Stimulated activated CD4-positive, alpha-beta T cell treated with anti-CD3 and anti-CD28 coated beads, Interleukin-1b, Interleukin-23, amount 100 ng/mL, for 4 hours (primary cell): Measurements from ENCODE around the gene LNX2.

ENCODE experiments used
- DNase-seq, 2 donors: peaks; one replicate each; pipeline ENCODE4 v3.0.0-alpha.2; 2020; ENCODE audit warnings: low read depth in 2 of 2

The LNX2 gene

DNA sequence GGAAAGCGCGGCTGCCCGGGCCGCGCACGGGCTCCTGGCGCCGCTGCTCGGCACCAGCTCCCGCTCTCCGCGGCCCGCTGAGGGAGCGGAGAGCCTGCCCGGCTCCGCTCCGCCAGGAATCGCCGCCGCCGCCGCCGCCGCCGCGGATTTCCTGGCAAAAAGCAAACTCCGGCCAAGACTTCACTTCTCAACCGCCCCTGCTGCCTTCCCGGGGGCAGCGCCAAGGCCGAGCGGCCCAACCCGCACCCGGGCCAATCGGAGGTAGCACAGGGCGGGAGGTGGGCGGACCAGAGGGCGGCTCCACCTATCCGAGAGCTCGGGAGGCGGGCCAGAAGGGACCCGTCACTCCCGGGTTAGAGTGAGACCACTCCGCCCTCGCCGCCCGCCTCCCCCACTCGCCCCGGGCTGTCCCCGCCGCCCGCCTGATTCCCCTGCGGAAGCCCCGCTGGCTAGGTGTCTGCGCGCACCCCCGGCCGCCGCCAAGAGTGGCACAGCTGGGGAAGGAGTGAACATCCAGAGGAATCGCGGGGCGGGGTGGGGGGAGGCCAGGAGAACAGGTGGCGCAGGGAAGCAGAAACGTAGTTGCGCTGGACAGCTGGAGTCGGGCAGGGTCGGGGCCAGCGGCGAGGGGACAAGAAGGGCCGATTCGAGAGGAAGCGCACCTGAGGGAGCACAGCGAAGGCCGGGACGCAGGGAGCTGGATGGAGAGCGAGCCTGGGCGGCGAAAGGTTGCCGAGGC lies at the start of gene LNX2:
LNX2 (minus strand) TSS at position 153 of the 739 bp plus-strand sequence. CDS start 38,826 bp downstream, outside the sequence.
- DNase-seq: peak; percentile 94 to 96

DNA sequence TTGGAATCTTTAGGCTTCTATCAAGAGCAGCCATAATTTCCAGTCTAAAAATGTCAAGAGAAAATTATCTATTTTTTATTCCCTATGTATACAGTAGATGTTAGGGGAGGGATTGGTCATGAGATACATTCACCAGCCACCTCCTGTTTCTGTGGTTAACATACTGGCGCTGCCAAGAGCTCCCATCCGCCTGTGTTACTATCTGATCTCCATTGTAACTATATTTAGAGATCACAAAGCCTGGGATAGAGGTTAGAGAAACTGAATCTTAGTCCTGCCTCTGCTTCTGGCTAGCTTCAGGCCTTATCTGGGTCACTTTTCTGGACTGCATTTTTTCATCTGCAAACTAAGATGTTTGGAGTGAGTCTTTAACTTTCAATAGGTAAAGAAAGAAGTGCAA lies 47.6 kb upstream of the LNX2 start:
- DNase-seq: no peak

DNA sequence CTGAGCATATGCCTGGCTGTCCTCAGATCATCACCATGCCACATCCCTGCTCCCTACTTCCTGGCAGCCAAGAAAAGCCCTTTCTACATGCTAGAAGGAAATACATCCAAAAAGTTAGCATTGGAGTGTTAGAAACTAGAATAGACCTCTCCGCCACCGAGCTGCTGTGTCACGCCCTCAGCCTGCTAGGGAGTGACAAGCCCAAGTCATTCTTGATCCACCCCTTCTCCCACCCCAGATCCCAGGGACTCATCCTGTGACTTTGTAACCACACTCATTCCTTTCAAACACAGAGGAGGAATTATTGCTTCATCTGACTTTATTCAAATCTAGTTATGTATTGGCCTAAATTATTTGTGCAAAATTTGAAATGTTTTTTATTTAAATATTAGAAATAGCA lies 46.6 kb upstream of the LNX2 start:
- DNase-seq: no peak

DNA sequence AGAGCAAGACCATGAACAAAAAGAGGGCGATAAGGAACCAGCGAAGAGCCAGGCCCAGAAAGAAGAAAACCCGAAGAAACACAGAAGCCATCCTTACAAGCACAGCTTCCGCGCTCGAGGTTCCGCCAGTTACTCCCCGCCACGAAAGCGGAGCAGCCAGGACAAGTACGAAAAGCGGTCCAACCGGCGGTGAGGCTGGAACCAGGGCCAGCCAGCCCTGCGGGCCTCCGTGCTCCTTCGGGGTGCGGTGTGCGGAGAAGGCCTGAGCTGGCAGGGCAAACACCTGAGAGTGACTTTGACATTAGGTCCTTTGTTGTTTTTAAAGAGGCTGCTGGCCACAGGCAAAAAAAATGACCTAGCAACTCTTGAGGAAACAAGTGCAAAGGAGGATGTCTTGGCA lies 45.4 kb upstream of the LNX2 start:
- no peak for DNase-seq

DNA sequence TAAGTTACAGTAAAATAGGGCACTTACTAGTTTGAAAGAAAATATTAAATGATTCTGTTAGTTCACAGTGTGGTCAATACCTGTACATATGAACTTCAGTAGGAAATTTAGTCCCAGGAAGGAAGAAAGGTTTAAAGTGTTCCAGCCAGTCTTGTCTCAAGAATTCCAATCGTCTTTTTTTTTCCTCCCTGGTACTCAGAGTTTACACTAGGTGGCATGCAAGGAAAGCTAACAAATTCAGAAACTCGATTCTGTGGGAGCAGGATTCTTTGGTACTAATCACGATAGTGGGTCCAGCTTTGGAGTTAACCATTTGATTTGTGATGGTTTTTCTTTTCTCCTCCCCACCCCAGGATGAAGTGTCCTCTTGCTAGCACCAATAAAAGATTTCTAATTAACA lies 45.0 kb upstream of the LNX2 start:
- no peak for DNase-seq

DNA sequence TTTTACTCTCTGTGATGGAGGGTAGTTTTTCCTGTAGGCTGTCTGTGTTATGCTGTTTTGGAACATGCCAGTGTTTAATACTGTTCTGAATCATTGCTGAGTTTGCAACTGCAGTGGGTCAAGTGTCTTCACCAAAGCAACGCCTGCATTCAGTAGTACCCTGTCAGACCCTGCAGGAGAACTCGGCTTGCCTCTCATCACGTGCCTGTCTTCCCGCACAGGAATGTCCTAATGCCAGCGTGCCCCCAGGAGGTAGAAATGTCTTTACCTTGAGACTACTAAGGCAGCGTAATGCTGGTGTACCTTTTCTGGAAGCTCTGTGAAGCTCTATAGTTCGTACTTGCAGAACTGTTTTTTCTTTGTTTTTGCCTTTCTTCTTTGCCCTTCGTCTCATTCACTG lies 43.6 kb upstream of the LNX2 start:
- DNase-seq: no peak

DNA sequence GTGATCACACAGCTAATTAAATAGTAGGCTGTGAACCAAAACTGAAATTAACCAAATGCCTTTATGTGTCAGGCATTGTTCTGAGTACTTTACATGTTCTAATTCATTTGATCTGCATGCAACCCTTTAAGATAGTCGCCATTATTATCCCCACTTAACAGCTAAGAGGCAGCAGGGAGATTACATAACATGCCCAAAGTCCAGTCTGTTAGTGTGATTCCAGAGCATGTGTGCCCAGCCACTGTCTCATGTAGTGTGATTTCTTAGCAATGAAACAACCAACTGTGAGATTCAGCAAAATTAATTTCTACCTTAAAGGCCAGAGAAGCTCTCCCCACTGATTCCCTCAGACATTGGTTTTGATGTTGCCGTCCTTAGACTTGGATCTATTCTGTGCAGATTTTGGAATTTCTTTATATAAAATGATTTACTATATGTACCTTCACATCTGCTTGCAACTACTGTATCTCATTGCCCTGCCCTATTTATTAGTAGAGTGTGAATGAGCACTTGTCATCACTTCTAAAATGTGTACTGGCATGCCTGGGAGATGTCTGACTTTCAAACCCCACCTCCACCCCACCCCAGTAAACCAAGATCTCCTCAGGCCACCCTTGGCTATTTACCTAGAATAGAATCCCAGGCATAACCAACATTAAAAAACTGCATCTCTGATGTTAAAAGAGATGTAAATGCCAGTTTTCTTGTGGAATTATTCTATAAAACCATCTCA lies 42.6 kb upstream of the LNX2 start:
- DNase-seq: no peak

DNA sequence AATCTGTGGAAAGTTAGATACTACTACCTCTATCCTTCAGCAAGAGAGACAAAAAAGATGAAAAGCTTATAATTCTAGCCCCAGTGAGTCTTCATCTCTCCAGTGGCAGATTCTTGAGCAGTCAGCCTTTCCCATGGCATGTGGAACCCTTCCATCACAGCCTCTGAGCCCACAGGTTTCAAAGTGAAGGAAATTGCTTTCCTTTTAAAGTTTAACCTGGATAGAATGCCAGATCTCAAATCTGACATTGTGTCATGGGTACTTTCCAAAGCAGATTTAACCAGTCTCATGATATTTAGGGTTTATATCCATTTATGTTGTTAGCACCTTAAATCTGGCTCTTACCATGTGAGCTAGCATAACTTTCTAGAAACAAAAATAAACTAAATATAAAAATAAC lies 40.7 kb upstream of the LNX2 start:
- DNase-seq: no peak

DNA sequence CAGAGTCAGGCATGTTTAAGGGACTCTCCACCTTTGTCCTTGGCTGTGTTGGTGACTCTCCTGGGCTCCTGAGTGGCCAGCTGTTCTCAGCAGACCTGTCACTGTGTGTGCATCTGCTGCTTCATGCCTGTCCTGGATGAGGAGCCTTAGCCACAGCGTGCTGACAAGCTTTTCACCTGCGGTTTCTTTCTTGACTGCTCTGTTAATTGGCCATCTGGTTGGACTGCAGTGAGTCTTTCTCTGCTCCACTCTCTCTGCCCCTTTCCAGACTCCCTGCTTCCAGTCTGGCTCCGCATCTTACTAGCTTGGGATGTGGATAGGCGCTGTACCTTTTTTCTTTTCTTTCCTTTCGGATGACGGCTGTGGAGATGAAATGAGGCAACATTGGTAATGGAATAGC lies 40.2 kb upstream of the LNX2 start:
- no peak for DNase-seq

DNA sequence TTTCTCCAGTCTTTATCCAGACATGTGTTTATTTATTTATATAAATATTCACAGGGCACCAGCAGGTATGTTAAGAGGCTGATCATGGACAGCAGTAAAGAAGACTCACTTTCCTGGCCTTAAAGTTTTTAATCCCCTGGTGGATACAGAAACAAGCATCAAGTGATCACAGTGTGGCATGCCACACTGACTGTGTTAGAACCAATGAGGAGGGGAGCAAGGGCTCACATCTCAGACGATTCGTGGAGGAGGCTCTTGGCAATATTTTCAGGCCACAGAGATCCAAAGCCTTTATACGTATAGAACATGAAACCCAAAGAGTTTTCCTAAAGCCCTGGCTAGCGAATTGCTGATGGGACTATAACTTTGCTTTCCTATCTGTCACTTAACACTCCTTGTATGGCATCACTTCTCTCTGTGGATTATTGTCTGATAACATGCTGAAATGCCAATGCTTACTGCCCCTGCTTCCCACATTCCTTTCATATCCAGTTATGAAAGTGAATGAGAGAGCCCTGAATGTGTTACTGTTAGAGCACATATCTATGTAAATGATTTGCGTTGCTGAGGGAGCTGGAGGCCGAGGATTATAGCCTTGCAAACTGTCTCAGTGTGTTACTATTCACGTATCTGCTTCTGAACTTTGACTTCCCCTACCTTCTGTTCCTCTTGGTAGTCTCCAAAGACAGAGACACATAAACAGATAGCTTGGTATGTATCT lies 39.0 kb upstream of the LNX2 start:
- no peak for DNase-seq

DNA sequence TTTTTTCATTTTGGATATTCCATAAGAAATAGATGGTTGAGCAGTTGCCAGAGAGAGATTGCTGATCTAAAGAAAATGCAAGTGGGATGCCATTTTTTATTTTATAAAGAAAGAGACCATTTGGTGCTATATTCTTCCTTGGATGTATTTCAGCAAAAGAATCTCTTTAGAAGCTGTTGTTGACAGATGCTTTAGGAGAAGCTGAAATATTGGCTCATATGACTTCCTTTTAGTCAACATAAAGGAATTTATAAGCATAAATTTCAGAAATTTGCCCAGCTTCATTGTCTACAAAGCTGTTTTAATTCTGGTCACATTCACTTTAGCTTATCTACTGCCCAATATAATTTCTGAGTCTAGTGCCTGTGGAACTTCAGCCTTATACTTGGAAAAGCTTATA lies 38.2 kb upstream of the LNX2 start:
- no peak for DNase-seq

DNA sequence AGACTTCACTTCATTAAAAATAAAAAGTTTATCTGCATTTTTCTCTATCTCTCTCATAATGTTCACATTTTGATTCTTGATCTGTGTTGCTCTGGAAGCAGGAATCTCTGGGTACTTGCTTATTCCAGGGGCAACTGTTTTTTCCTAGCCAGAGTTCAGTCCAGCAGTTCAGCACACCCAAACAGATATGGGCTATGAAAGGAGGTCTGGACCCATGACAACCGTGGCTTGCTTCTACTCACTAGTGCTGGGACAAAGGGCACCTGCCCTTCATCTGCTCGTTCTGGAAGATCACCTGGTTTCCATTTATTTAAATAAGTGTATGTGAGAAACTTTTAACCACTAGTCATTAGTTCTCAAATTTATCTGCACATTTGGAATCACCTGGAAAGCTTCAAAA lies 37.4 kb upstream of the LNX2 start:
- no peak for DNase-seq

DNA sequence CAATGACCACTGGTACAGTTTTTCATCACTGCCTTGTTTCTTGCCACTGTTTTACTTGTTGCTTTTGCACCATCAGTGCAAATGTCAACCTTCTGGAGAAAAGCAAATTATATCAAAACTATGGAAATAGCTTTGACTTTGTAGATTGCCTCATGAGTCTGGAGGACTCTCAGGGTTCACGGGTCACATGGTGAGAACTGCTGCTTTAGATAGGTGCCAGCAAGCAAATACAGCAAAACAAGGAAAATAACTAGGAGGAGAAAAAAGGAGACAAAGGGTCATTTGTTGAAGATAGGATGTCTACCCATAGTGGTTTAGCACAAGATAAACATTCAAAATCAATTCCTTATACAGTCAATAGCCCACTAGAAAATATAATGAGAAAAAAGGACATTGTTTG lies 34.5 kb upstream of the LNX2 start:
- DNase-seq: no peak

DNA sequence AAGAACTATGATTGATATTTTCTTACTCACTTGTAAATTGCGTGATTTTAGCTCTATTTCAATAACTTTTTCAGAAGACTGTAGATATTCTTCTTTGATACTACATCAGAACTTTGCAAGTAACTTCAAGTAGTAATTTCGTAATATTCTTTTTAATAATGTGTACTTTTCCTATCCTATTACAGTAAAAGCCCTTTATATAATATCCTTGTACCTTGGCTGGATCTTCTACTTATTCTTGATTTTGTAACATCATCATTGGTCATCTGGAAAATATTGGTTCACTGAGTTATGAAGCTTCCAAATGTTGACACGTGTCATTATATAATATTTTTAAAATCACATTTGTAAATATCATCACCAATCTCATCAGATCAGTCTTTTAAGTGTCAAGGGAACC lies 33.7 kb upstream of the LNX2 start:
- DNase-seq: no peak

DNA sequence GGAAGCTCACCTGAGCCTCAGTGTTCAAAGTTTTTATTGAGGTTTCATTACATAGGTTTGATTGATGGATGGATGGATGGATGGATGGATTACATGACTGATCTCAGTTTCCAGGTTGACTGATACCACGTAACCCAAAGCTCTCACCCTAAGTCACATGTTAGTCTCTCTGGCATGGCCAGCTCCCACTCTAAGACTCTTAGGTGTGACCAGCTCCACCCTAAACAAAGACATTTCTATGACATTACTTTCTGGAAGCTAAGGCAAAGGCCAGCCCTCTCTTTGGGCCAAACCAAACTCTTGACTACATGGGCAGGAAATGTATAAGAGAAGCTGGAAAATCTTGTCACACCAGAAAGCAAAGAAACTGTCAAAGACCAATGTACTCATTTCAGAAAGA lies 30.0 kb upstream of the LNX2 start:
- no peak for DNase-seq

DNA sequence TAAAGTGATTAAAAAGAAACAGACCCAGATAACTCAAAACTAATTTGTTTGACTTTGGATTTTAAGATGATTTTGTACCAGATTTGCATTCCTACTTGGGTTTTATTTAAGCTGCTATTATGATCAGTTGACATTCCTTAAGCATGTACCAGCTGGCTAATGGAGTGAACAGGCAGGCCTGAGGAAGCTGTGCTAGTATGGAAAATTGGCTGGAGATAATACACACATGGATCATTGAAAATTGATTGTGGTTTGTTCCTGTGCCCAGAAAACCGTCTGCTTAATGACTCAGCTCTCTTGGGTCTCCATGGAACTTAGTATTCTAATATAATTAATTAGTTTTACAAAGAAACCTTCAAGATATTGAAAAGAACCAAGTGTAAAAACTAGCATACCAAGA lies 24.0 kb upstream of the LNX2 start:
- no peak for DNase-seq

DNA sequence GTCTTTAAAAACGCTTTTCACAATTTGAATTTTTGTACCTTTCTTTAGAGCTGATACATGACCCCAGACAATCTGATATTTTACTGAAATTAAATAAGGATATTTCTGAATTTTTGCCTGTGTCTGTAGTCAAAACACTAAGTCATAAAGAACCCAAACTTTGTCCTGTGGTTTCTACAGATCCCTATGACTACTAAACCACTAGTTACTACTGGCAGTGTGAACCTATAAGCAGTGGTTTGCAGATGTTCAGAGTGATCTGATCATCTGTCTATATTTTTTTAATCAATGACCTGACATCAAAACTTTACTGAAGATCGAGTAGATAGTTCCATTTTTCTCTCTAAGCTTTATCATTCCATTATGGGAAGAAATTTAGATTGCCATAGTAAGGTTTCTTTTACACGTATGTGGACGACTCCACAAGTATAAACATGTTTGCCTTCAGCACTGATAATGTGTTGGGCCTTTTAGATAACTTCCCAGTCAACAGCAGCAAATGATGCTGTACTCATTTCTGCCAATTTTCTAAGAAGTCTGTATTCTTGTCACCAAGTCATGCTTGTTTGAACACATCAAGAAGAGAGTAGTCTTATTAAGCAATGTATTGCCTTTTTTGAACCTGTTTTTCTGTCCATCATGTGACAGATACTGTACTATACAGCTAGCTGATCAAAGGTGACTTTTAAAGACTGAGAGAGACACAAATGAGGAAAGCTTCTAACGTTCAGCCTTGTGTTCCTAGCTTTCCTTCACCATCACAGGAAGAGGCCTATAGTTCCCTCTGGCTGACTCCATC lies 23.2 kb upstream of the LNX2 start:
- DNase-seq: no peak

DNA sequence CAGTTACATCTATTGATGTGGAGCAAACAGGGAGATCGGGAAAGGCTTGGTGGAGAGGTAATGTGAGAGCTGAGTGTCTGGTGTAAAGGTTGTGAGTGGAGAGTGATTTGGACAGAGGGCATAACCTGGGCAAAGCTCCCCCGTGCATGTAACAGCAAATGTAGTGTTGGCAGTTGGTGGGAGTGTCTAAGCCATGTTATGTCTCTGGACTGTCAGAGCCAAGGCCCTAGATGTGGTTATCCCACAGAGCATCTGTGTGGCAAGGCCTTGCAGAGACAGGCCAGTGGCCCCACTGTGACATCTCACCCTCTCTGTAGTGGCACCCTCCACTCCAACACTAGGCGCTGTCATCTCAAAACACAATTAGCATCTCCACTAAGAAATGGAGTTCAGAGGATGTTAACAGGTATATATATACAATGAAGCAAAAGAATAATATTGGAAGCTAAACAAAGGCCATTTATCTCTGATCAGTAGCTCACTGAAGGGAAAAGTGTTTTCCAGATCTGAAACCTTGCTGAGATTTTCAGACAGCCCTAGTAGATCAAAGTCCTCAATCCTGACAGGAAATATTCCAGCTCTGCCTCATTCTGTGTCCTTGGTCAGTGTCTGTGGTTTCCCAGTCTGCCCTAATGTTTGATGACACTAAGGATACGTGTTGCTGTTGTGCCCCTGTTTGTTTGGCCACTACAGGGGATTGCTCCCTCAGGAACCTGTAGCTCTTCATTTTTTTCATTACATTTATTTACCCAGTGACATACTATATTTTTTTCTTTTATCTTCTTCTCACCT lies 21.6 kb upstream of the LNX2 start:
- no peak for DNase-seq

DNA sequence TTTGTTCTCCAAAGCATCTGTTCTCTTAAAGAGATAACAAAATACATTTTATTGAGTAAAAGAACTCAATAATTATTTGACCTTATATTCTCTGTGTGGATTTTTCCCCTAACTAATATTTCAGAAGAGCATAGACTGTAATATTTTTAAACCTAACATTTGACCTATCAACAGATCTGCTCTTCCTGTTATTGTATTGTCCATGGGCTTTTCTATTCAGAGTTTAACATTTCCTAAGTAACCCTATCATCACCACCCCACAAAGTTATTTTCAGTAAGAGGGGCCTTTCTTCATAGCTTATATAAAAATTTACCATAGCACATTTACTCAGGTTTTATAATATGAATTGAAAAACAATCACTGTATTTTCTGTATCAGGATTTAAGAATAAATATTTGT lies 18.9 kb upstream of the LNX2 start:
- DNase-seq: no peak

DNA sequence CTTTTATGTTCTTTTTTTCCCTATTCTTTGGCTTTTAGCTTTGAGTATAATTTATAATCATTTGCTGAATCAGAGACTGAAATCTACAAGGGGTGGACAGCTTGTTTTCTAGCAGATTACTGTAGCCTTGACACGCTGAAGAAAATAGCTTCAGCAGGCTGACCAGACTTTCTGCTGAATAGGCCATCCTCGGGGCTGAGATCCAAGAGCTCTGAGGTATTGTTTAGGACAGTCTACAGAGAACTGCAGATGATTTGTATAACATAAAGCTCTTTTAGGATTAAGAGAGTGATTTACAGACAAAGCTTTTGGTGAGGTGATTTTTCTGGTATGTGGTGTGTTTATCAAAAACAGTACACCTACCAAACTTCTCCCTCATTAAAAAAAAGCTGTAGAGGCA lies 18.2 kb upstream of the LNX2 start:
- no peak for DNase-seq

DNA sequence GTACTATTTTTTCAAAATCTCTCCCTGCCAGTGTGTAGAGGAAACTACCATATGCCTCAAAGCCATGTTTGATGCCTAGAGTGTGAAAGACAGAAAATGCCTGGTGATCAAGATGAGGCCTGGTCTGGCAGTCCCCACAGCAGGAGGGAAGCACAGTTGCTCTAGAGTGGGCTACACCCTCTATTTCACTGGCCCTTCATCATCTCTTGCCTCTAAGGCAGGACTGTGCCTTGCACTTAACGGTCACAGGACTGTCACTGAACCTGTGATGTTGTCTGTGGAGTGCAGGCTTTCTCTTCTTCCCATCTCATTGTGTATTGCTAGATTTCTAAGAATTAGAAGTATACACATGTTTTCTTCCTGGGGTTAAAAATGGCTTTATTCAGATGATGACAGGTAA lies 17.7 kb upstream of the LNX2 start:
- no peak for DNase-seq
